ENCODE results near the gene SPP2.

- no peak for TF ChIP-seq CTCF (conservative IDR thresholded peaks at IDR 0.05 in 1 of 2, IDR thresholded peaks at IDR 0.05 in 1 of 2; ENCODE audit: extremely low read depth in 1 of 2, insufficient read depth in 1 of 2, low read depth in 1 of 2, low read length in 2 of 2)
- no peak for TF ChIP-seq EZH2 (IDR thresholded peaks at IDR 0.05; ENCODE audit: borderline replicate concordance, low read length)
Observed at GRCh38 chr2:234121999-234122398, 71.5 kb downstream of the SPP2 start.
